HG03060 (cell line): Measurements from ENCODE around the gene KCNF1.

Experiments
- ATAC-seq: cut with Tn5 transposase; IDR thresholded peaks from one replicate; pipeline ENCODE4 v1.9.1; 2021; ENCODE audit warnings: low read depth, moderate number of reproducible peaks; ENCODE audit not compliant: unreplicated experiment

Gene KCNF1

DNA sequence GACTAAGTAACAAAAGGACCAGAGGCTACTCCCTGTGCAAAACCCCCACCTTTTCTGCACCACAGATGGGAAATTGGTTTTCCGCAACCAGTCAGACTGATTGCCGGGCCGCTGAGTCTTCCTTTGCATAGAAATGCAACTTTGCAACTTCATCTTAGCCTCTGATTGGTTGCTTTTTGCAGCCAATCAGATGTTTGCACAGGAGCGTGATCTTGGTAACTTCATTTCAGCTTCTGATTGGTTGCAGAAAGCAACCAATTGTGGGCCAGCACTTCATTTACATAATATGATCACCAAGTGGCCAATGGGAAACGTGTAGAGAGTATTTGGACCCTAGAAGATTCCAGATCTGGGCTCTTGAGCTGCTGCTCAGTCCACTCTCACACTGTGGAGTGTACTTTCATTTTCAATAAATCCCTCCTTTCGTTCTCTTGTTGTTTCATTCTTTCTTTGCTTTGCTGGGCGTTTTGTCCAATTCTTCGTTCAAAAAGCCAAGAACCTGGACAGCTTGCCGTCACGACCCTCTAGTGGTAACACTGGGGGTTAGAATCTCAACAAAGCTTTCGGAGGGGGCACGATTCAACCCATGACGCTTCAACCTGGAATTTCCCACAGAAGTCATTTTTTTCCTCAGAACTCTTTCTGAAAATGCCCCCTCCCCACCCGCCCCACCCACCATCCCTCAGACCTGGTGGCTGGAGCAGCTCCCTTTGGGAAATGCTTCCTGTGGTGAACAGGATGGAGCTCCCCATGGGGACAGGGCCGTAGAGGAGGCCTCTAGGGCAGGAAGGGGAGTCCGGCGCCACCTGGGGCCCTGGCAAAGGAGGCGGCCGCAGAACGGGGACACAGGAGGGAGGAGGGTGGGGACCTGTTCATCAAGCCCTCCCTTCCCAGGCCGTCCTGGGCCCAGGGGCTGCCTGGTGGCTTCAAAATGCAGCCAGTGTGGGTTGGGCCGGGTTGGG is 31.8 kb upstream of the KCNF1 start:
- no peak for ATAC-seq

DNA sequence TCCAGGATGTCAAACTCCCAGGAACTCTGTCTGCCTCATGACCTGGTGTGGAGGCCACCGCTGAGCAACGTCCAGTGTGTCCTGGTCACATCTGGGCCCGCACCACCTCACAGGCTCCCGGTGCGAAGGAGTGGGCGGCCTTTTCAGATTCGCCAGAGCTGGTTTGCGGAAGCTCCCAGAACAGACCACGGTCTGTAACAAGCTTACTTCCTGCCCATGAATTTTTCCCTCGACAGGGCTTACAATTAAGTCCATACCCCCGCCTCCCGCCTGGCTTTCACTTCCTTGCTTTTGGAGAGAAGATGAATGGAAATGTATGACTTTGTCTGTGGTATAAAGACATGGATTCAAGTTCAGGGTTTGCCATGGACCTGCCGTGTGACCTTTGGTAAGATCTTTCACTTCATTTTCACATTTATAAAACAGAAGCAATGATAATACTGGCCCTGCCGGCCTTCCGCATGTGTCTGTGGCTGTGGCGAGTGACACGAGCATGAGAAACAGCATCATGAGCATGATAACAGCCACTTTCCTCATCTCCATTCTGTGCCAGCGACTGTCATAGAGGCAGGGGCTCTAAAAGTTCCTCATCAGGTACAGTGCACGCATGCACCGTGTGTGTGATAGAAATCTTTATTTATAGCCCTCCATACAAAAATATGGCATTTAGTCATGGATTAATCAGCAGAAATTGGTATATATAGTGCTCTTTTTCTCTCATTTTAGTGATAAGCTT is 31.0 kb upstream of the KCNF1 start:
- no peak for ATAC-seq

DNA sequence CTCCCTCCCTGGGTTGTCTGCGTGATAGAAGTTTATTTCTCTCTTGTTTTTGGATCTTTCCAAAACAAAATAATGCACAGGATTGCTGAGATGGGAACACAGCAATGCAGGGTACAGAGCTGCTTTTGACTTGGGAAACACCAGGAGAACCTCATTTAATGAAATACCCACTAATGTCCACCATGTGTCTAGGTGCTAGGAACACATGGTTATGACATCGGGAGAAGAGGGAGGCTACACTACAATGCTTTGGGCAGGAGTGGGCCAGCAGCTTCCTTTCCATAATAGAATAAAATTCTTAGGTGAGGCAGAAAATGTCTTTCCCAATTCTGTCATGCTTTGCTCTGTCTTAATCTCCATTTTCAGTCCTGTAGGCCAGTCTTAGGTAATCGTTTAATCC is 29.2 kb upstream of the KCNF1 start:
- no peak for ATAC-seq

DNA sequence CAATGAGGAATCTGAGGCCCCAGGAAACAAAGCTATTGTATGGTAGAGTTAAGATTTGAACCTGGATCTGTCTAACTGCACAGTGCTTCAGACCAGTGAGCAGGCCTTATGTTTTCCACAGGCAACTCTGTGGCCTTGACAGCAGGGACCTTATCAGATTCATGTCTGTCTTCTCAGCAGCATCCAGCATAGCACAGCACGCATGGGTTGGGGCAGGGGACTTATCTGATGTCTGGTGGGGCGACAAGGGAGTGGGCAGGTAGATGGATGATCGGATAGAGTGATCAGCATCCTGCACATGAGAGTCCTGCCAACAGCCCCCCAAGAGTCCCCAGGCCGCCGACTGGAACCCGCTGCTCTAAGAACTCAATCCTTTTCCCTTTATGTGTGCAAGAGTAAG is 28.7 kb upstream of the KCNF1 start:
- no peak for ATAC-seq

DNA sequence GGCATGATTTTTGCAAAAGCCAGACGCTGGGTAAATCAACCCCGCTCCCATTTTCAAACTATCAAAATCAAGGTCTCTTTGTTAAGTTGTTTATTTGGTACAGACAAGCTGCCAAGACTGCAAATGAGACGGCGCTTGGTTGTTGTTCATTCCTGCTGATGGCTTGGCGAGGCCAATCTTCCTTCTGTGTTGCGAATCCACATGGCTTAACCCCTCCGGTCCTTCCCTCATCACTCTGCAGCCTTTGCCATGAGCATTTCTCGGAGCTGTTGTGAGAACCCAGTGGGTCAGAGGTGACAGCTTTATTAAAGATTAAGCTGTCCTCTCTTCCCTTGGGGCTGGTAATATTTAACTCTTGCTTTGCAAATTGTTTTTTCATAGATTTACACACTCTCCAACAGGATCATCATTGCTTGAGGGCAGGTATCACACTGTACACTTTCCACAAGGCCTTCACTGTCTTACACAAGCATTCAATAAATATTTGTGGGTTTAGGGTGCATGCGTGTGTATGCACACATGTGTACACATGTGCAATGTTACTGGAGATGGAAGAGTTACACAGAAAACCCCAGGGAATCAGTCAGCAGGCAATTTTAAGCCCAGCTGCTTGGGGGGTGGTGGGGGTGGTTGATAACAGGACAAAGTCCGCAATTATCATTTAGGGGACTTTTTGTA is 27.8 kb upstream of the KCNF1 start:
- ATAC-seq = no peak

DNA sequence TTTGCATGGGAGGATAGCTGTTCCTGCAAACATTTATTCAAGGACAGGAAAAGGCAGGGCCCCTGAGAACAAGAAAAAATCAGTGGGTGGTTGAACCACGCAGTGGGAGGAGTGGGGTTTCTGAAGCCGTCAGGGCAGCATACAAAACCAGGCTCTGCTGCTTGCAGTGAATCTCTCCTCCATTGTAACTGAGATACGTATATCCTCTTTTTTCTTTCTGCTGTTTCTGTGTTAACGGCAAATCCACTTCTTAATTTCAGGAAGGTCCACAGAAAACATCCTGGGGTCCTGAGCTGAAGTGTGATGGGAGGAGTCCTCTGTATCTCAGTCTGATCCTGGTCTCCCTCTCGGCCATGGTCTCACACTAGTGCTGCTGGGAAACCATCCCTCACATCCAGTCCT is 27.2 kb upstream of the KCNF1 start:
- ATAC-seq = no peak

GRCh38 chr2:10885094-10885860 is 26.5 kb upstream of the KCNF1 start:
- no peak for ATAC-seq

DNA sequence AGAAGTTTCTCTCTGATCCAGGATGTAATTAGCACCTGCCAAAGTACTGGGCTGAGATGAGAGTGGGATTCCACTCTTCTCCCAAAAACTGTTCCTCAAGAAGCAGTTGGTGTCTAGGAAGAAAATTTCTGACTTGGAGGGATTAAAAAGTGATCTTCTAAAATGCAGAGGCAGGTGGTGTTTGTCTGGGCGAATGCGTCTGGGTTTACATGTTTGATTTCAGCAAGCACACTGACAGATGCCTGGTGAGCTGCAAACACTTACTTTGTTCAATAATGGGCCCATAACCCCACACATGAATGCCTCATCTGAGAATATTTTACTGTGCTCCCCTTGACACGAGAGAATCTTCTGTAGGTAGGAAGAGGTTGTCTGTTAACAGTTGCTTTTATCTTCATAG is 24.3 kb upstream of the KCNF1 start:
- no peak for ATAC-seq

DNA sequence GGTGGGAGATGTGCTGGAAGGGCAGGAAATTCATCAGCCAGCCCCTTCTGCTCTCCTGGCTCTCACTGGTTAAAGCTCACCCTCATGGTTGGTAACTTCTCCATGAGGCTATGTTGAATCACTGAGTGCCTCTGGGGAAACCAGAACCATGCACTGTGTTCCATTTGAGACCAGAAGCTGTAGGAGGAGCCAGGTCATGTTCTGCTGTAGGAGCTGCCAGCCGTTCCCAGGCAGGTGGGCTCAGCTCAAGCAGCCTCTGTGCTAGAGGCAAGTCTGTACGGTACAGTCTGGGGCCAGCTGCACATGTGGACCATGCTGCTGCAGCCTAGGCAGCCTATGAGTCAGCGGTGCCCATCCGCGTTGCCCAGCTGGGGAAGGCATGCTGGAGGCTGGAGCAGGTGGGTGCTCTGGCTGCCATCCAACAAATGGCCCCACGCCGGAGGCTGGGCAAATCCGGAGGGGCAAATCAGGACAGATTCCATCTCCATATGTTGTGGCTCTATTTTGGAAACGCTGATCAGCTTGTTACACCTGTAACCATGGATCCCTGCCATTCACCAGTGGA is 22.0 kb upstream of the KCNF1 start:
- no peak for ATAC-seq

DNA sequence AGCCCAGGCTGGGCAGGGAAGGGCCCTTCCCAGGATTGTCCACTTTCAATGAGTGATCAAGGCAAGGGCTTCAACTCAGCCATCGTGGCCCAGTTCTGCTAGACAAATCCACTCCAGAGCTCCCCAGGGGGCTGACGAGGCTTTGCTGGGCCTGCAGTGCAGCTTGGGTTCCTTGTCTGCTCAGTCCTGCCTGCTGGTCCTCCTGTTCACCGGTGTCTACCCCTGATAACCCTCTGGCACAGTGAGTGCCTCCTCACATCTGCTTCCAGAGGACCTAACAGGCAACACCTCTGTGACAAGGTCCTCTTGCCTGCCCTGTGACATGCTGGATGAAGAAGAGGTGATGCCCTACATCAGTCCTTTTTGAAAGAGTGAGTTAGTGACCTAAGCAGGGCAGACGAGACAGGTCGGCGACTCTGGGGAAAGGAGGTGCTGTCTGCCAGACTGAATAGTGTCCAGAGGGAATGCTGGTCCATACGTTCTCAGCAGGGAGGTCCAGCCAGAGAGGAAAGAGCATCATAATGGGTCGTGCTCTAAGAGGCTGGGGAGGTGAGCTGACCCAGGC is 20.9 kb upstream of the KCNF1 start:
- no peak for ATAC-seq

GRCh38 chr2:10891390-10891789 is 20.3 kb upstream of the KCNF1 start:
- no peak for ATAC-seq

GRCh38 chr2:10891848-10892247 is 19.9 kb upstream of the KCNF1 start:
- ATAC-seq = no peak

DNA sequence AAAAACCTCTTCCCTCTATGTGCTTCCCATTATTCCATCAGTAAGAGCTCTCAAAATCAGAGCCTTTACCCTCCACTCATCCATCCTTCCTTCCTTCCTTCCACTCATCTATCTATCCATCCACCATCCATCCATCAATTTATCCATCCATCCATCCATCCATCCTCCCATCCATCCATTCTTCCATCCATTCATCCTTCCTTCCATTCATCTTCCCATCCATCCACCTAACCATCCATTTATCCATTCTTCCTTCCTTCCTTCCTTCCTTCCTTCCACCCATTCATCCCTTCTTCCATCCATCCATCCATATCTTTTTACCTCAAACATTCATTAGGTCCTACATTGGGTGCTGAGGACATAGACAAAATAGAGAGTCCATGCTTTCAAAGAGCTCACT is 19.4 kb upstream of the KCNF1 start:
- no peak for ATAC-seq

- no peak for ATAC-seq
Measured at GRCh38 chr2:10892796-10893350, 18.9 kb upstream of the KCNF1 start.

DNA sequence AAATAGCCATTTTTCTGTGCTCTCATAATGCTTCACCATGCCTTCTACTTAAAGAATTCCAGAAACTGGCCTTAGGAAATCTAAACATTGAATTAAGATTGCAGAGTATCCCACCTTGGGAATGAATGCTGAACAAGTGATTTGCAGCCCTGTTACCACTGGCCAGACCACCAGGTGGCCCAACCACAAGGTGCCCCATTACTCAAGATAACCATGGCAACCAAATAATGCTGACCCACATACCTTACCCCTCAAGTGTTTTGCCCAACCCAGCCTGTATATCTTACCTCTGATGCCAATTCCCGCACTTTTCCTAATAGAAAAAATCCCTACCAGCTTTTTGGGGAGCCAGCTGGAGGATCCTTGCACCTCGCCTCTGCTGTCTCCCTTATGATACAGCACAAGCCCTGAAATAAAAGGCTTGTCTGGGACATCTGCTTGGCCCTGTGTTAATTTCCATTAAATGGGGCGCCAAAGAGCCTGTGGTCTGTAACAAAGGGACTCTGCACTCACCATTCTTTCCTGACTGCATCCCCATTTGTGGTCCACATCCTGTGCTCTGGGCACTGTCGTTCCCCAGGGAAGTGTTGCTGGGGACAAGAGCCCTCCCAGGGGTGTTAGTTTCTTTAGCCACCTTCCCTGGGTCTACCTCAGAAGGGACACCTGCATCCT is 17.3 kb upstream of the KCNF1 start:
- ATAC-seq = no peak

DNA sequence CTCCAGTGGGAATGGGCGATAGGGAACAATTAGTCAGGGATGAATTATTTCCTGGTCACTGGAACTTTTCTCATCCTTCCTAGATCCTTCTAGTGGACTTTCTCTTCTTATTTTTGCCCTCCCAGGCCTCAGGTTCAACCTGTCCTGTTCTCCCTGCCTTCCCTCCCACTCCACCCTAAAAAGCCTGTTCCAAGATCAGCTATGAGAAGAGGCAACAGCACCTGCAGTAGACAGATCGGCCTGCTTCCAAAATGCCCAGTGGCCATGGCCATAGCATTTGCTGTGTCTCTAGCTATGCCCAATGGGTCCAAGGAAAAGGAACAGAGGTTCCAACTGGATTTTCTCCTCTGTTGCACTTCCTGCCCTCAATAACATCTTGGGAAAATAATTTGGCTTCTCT is 16.5 kb upstream of the KCNF1 start:
- no peak for ATAC-seq

GRCh38 chr2:10897956-10898355 is 13.8 kb upstream of the KCNF1 start:
- no peak for ATAC-seq

- ATAC-seq = no peak
Measured at GRCh38 chr2:10900216-10901109, 11.3 kb upstream of the KCNF1 start.
